Adipose tissue (tissue), 3 donors: ENCODE results near the gene RPS8. TPM values are rescaled to one million over a fixed set of nuclear protein-coding genes. Genes with fewer than 3 reads are reported as not detected.

Source experiments
- H3K27ac ChIP-seq: one replicate; pipeline ENCODE4 v1.5.1; 2013; ENCODE audit warnings: low read depth, low read length
- WGBS, 3 donors: extraction: QIAGEN DNeasy Blood & Tissue Kit; methylation state at CpG; one replicate each; pipeline ENCODE4 v1.1.7; 2013; 5-methylcytosine and 5-hydroxymethylcytosine counted together
- polyA plus RNA-seq, 3 donors: library from polyadenylated mRNA; stranded (reverse); fragments of 200-250 nt; gene quantifications; one replicate each; pipeline ENCODE4 v1.2.3, GENCODE V29; 2013
- donor health status: healthy with polysubstance abuse.
- donor health status: Bipolar disorder and iron deficiency.
- donor health status: healthy.

The RPS8 gene
- polyA plus RNA-seq, 3 donors, result 1,595 to 3,591 (median 2,179) TPM

- H3K27ac ChIP-seq, result no peak overlapping the region
- 82 to 90% (median 89%) methylated on average over 10 of the region's 10 CpGs for WGBS, 3 donors
Observed at GRCh38 chr1:44798481-44799365, 23.4 kb downstream of the RPS8 start.

GRCh38 chr1:44799770-44800584, 24.6 kb downstream of the RPS8 start, which contains the start of gene PLK3:
Gene PLK3 (plus strand): TSS chr1:44800377. CDS start chr1:44800464, 87 bp downstream.
- 0 to 1% (median 0%) methylated on average over 26 to 79 of the region's 79 CpGs for WGBS, 3 donors
- peak within 1 kb of the TSS; percentile 87 for H3K27ac ChIP-seq

GRCh38 chr1:44801491-44802305, 26.4 kb downstream of the RPS8 start:
- WGBS, 3 donors, result 43 to 79% (median 47%) methylated on average over 13 of the region's 13 CpGs
- H3K27ac ChIP-seq, result no peak overlapping the region

DNA sequence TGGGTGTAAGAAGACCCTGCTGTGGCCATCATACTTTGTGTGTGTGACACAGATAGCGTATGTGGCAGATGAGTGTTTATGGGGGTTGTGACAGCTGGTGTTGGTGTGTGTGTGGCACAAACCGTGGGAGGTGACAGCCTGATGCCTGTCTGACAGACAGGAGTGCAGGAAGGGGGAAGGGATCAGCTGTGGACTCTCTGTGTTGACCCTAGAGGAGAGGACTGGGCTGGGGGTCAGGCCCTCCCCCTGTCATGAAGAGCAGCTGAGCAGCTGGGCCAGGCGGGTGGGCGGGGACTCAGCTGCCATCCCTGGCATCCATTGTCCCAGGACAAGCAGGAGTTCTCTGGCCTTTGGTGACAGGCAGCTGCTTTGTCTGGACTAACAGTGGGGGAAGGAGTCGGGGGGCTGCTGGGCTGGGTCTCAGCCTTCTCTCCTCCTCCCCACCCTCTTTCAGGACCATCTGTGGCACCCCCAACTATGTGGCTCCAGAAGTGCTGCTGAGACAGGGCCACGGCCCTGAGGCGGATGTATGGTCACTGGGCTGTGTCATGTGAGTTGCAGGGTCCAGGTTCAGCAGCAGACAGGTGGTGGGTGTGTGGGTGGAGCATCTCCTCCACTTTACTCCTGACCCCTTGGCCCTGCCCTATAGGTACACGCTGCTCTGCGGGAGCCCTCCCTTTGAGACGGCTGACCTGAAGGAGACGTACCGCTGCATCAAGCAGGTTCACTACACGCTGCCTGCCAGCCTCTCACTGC, 27.1 kb downstream of the RPS8 start:
- 80 to 92% (median 89%) methylated on average over 11 to 13 of the region's 13 CpGs for WGBS, 3 donors
- no peak overlapping the region for H3K27ac ChIP-seq

DNA sequence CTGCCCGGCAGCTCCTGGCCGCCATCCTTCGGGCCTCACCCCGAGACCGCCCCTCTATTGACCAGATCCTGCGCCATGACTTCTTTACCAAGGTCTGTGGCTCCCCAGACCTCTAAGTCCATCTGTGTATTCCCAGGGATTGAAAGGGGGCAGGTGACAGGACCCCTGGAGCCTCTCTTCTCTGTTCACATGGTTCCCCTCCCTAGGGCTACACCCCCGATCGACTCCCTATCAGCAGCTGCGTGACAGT, 27.6 kb downstream of the RPS8 start:
- 89 to 93% (median 89%) methylated on average over 9 of the region's 9 CpGs for WGBS, 3 donors
- H3K27ac ChIP-seq, result no peak overlapping the region

DNA sequence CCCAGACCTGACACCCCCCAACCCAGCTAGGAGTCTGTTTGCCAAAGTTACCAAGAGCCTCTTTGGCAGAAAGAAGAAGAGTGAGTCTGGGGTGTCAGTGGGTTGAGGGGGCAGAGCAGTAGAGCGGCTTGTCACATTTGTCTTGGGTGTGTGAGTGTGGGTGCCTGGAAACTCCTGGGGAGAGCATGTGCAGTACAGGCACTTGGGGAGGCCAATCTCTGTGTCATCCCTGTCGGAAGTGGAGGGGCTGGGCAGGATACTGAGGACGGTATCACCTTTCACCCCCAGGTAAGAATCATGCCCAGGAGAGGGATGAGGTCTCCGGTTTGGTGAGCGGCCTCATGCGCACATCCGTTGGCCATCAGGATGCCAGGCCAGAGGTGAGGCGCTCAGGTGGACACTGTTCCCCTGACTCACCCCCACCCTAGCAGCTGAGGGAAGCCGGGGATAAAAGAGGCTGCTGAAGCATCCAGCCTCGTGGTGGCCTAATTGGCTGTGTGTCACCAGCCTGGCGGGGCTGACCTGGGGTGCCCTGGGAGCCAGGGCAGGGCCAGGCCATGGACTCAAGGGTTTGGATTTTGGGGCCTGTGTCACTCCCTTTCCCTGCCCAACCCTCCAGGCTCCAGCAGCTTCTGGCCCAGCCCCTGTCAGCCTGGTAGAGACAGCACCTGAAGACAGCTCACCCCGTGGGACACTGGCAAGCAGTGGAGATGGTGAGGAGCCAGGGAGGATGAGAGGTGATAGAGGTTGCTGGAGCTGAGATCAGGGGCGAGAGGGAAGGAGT, 28.2 kb downstream of the RPS8 start:
- H3K27ac ChIP-seq, result no peak overlapping the region
- WGBS, 3 donors, result 88% methylated on average over 13 of the region's 13 CpGs

- no peak overlapping the region for H3K27ac ChIP-seq
- 90 to 93% (median 92%) methylated on average over 20 of the region's 20 CpGs for WGBS, 3 donors
Observed at GRCh38 chr1:44805311-44806024, 30.1 kb downstream of the RPS8 start.

DNA sequence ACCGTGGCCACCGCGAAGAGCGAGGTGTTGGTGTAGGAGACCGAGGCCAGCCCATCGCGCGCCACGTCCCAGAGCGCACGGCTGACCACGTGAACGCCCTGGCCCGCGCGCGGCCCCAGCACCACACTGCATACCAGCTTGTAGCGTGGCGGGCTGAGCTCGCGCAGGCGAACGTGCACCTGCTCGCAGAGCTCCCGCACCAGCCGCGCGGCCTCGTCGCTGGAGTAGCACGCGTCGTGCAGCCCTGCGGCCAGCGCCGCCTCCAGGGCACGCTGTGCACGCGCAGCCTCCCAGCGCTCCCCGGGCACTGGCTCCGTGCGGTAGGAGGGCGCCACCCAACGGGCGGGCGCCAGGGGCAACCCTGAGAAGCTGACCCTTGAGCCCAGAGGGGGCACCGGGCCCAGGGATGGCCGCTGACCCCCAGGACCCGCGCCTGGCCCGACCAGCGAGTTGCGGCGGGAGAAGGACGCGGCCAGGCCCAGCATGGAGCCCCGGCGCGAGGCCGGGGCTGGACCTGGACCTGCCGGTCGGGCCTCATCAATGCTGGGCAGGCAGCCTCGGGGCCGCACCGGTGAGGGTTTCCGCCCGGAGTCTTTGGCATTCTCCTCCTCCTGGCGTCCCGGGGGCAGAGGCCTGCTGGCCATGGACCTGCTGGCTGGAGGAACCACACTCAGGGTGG, 30.8 kb downstream of the RPS8 start:
- 90 to 95% (median 91%) methylated on average over 53 to 70 of the region's 70 CpGs for WGBS, 3 donors
- H3K27ac ChIP-seq, result peak overlapping the region; percentile 97

DNA sequence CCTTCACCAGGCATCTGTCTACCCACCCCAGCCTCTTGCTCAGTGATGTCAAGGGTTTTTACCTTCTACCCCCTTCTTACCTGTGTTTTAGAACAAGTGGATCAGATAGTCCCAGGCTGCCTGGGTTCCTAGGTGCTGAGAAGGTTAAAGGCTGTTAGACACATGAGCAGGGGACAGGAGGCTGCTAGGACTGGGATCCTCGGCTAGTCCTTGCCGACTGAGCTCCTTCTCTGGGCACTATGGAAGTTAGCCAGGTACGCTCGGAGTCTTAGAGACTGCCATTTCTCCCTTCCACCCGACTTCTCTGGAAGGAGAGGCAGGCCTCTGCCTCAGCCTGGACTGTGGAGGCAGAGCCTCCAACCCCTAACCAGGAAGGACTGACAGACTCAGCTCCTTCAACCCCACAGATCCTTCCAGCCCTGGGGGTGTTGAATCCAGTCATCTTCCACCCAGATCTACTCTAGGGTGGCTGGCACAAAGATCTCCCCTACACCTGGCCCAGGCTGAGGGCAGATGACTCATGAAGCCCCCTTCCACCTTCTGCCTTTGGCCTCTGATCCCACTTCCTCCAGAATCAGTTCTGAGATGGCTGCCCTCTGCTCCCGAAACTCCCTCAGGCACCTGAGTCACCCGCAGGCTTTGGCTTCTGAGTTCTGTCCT, 31.5 kb downstream of the RPS8 start, which contains the start of gene DYNLT4:
TSS of gene DYNLT4 (minus strand) at position 648 of the 660 bp plus-strand sequence. CDS start 683 bp downstream, outside the sequence.
- WGBS, 3 donors, result 30 to 59% (median 37%) methylated on average over 7 of the region's 7 CpGs
- H3K27ac ChIP-seq, result peak within 1 kb of the TSS; percentile 97

DNA sequence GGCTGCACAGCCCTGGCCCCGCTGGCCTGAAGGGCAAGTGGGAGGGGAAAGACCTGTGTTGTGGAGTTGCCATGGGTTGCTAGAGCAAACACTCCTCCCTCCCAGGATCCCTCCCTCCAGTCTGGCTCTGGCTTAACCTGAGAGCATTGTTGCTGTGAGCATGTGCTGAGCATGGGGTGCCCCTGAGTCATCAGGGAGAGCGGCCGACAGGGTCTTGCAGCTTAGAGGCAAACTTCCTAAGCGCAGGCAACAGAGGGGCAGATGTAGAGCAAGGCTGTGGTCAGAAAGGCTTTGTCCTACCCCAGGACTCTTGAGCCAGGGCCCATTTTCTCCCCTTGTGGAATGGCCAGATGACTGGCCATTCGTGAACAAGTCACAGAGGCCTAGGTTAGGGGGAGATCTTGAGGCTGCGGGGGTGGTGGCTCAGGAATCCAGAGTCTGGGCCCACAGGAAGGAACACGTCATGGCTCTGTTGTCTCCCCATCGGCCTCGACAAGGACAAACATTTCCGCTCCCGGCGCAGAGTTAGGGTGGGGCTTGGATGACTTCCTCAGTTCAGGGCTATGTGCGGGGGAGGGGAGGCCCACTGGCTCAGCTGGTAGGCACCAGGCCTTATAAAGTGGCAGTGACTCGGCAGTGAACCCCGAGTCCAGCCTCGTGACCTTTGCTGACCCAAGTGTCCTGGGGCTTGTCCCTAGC, 32.2 kb downstream of the RPS8 start:
- peak overlapping the region; percentile 97 for H3K27ac ChIP-seq

GRCh38 chr1:44808063-44808937, 33.0 kb downstream of the RPS8 start, which contains the start of gene BTBD19:
Gene BTBD19 (plus strand): TSS chr1:44808523. CDS start chr1:44808821, 298 bp downstream.
- H3K27ac ChIP-seq, result peak within 1 kb of the TSS; percentile 97
- 9 to 25% (median 12%) methylated on average over 23 of the region's 23 CpGs for WGBS, 3 donors

More for the DNA sequence above, 32.2 kb downstream of the RPS8 start:
- 0 to 7% (median 0%) methylated on average over 16 of the region's 16 CpGs for WGBS, 3 donors

GRCh38 chr1:44808938-44809917, 33.9 kb downstream of the RPS8 start:
- 17 to 52% (median 17%) methylated on average over 6 of the region's 6 CpGs for WGBS, 3 donors
- peak overlapping the region; percentile 97 for H3K27ac ChIP-seq
